PC-9 (cell line): ENCODE results near the gene PLEKHH2. TPM values are rescaled to one million over a fixed set of nuclear protein-coding genes. Genes with fewer than 3 reads are reported as not detected.

Source experiments
- BruUV-seq: library from RNA; stranded (reverse); fragments of 400-500 nt; replicated peaks from 2 replicates; lab custom pipeline; 2021; lab: Mats Ljungman, UMichigan
- CTCF ChIA-PET: fragments of 300-600 bp; sonication (Branson Sonifier 250); formaldehyde crosslinking; loops from one replicate; lab custom pipeline; 2022; ENCODE audit warnings: antibody characterized with exemption; lab: Charles Lee
- POLR2A ChIA-PET: fragments of 300-600 bp; sonication (Branson Sonifier 250); formaldehyde crosslinking; loops from one replicate; lab custom pipeline; 2022; ENCODE audit warnings: antibody characterized with exemption; ENCODE audit not compliant: unreplicated experiment; lab: Charles Lee
- DNase-seq, 2 experiments: peaks; one replicate each; pipeline versions ENCODE4 v3.0.0 to v3.0.0-alpha.2; 2015 to 2022; ENCODE audit warnings: mixed read lengths in 1 of 2
- H2AFZ ChIP-seq: fragments of 200-600 bp; sonication (generic); 2 replicates; pipeline ENCODE4 v1.8.1; 2017; ENCODE audit warnings: antibody characterized with exemption
- H3F3A ChIP-seq: fragments of 200-600 bp; sonication (generic); 2 replicates; pipeline ENCODE4 v1.8.1; 2017; ENCODE audit warnings: antibody characterized with exemption, mild to moderate bottlenecking, low read depth; ENCODE audit not compliant: insufficient read depth
- H3K27ac ChIP-seq: fragments of 200-600 bp; sonication (generic); 2 replicates; pipeline ENCODE4 v1.6.1; 2016; ENCODE audit warnings: mixed run types
- H3K27me3 ChIP-seq: fragments of 200-600 bp; sonication (generic); 2 replicates; pipeline ENCODE4 v1.6.1; 2016; ENCODE audit warnings: low read depth, mixed run types; ENCODE audit not compliant: insufficient read depth
- H3K36me3 ChIP-seq: fragments of 200-600 bp; sonication (generic); 2 replicates; pipeline ENCODE4 v1.6.1; 2016; ENCODE audit warnings: low read depth, mixed run types
- H3K4me1 ChIP-seq: fragments of 200-600 bp; sonication (generic); replicated peaks from 2 replicates; pipeline ENCODE4 v1.6.1; 2016; ENCODE audit warnings: mixed run types; ENCODE audit not compliant: insufficient read depth
- H3K4me2 ChIP-seq: fragments of 200-600 bp; sonication (generic); 2 replicates; pipeline ENCODE4 v1.6.1; 2017; ENCODE audit warnings: mixed run types
- H3K4me3 ChIP-seq: fragments of 200-600 bp; sonication (generic); 2 replicates; pipeline ENCODE4 v1.6.1; 2016; ENCODE audit warnings: mixed run types
- H3K79me2 ChIP-seq: fragments of 200-600 bp; sonication (generic); 2 replicates; pipeline ENCODE4 v1.6.1; 2017; ENCODE audit warnings: low read depth, mixed run types
- H3K9me2 ChIP-seq: fragments of 200-600 bp; sonication (generic); 2 replicates; pipeline ENCODE4 v1.8.1; 2017; ENCODE audit warnings: mild to moderate bottlenecking; ENCODE audit not compliant: insufficient read depth
- H3K9me3 ChIP-seq: fragments of 200-600 bp; sonication (generic); 2 replicates; pipeline ENCODE4 v1.8.1; 2016; ENCODE audit warnings: low read depth; ENCODE audit not compliant: insufficient read depth
- H4K20me1 ChIP-seq: fragments of 200-600 bp; sonication (generic); 2 replicates; pipeline ENCODE4 v1.8.1; 2017; ENCODE audit not compliant: insufficient read depth
- CTCF ChIP-seq: fragments of 200-600 bp; sonication (generic); conservative IDR thresholded peaks from 2 replicates; pipeline ENCODE4 v1.6.1; 2017; ENCODE audit warnings: mixed run types, antibody characterized with exemption, mild to moderate bottlenecking, moderate library complexity
- EZH2 ChIP-seq: fragments of 200-600 bp; sonication (generic); IDR thresholded peaks from 2 replicates; pipeline ENCODE4 v1.8.0; 2017; ENCODE audit warnings: antibody characterized with exemption, low read depth
- intact Hi-C: fragments of 100-400 bp; cut with micrococcal nuclease; formaldehyde crosslinking; loops from one replicate; pipeline ENCODE4 v1.10.0; 2022; ENCODE audit not compliant: unreplicated experiment
- total RNA-seq: library from RNA; stranded (reverse); gene quantifications from 2 replicates; pipeline ENCODE4 v1.2.3, GENCODE V29; 2021

The PLEKHH2 gene
- total RNA-seq, 1 experiment from 2014 or later: 1.6 TPM

- intact Hi-C loops: no loop called here
- BruUV-seq: no TSS peak
- H3K4me2 ChIP-seq: no peak overlapping the region
Observed at GRCh38 chr2:43648994-43649701, 12.1 kb downstream of the PLEKHH2 start.

GRCh38 chr2:43653506-43653905 lies 16.4 kb downstream of the PLEKHH2 start:
- Histone ChIP-seq H3K36me3 (no peaks in the 10 kb centered on the region), H3K27ac (no peak overlapping the region), H2AFZ (no peak overlapping the region), H3K4me3 (no peak overlapping the region), H3K9me2 (no peaks in the 10 kb centered on the region), H3K9me3 (no peaks in the 10 kb centered on the region), H3K4me1 (no peaks in the 10 kb centered on the region), H3K79me2 (no peaks in the 10 kb centered on the region), H3K27me3 (no peaks in the 10 kb centered on the region), H3F3A (no peaks in the 10 kb centered on the region), H3K4me2 (no peak overlapping the region), H4K20me1 (no peaks in the 10 kb centered on the region)
- DNase-seq: no peak
- BruUV-seq: no TSS peak
- ChIA-PET CTCF (no interaction called here), POLR2A (no interaction called here)
- TF ChIP-seq EZH2 (no peak), CTCF (no peak)
- intact Hi-C loops: no loop called here

More at GRCh38 chr2:43648994-43649701, 12.1 kb downstream of the PLEKHH2 start:
- no peaks in the 10 kb centered on the region for H3K4me1 ChIP-seq
- no peaks in the 10 kb centered on the region for H3K79me2 ChIP-seq
- DNase-seq: no peak
- TF ChIP-seq EZH2 (no peak), CTCF (no peak)
- no peak overlapping the region for H3K27ac ChIP-seq
- H3F3A ChIP-seq: no peaks in the 10 kb centered on the region
- ChIA-PET POLR2A (no interaction called here), CTCF (no interaction called here)
- no peaks in the 10 kb centered on the region for H3K36me3 ChIP-seq
- no peaks in the 10 kb centered on the region for H3K9me3 ChIP-seq
- H2AFZ ChIP-seq: no peak overlapping the region
- H3K9me2 ChIP-seq: no peaks in the 10 kb centered on the region
- H3K4me3 ChIP-seq: no peak overlapping the region
- no peaks in the 10 kb centered on the region for H3K27me3 ChIP-seq
- H4K20me1 ChIP-seq: no peaks in the 10 kb centered on the region

- Histone ChIP-seq H3K4me1 (no peaks in the 10 kb centered on the region), H3K36me3 (no peaks in the 10 kb centered on the region), H3K9me3 (no peaks in the 10 kb centered on the region), H3K9me2 (no peaks in the 10 kb centered on the region), H2AFZ (no peak overlapping the region), H3K79me2 (no peaks in the 10 kb centered on the region), H3K27me3 (no peaks in the 10 kb centered on the region), H3K27ac (no peak overlapping the region), H3F3A (no peaks in the 10 kb centered on the region), H3K4me2 (no peak overlapping the region), H3K4me3 (no peak overlapping the region), H4K20me1 (no peaks in the 10 kb centered on the region)
- ChIA-PET CTCF (interaction anchor here (0.5 kb wide), 1 partner anchor 1782 kb away, joined by 3 read pairs; no protein-coding TSS in a partner anchor), POLR2A (no interaction called here)
- no TSS peak for BruUV-seq
- intact Hi-C loops: no loop called here
- no peak for DNase-seq
- TF ChIP-seq EZH2: no peak
- no peak for TF ChIP-seq CTCF
Observed at GRCh38 chr2:43657241-43657640, 20.2 kb downstream of the PLEKHH2 start.
